HuH-7.5 (cell line): ENCODE measurements around the gene UNKL.
A peak's percentile ranks its signal among the peaks of the same experiment; 100 is the strongest.

Experiments used
- DNase-seq: peaks from one replicate; pipeline ENCODE4 v3.0.0; 2011; ENCODE audit warnings: low spot score

The UNKL gene

GRCh38 chr16:1431497-1432270 is 17.2 kb upstream of the UNKL start:
- DNase-seq = no peak

- DNase-seq = peak; percentile 94
These were observed 16.4 kb upstream of the UNKL start, which contains the start of gene PERCC1 for GRCh38 chr16:1430759-1431496. Gene PERCC1, plus strand, starts transcription at chr16:1431078. Its CDS starts 1,516 bp downstream, at chr16:1432594.

GRCh38 chr16:1430214-1430758 is 15.8 kb upstream of the UNKL start:
- DNase-seq = peak; percentile 39

GRCh38 chr16:1429631-1430030 is 15.1 kb upstream of the UNKL start:
- DNase-seq = no peak

GRCh38 chr16:1429012-1429411 is 14.5 kb upstream of the UNKL start:
- no peak for DNase-seq

GRCh38 chr16:1428511-1428910 is 14.0 kb upstream of the UNKL start:
- DNase-seq = peak; percentile 3

- DNase-seq = peak; percentile 8
These were observed 13.3 kb upstream of the UNKL start for GRCh38 chr16:1427473-1428461.

- peak; percentile 18 for DNase-seq
These were observed 12.4 kb upstream of the UNKL start for GRCh38 chr16:1426734-1427471.

- DNase-seq = no peak
These were observed 11.3 kb upstream of the UNKL start for GRCh38 chr16:1425616-1426370.

- DNase-seq = peak; percentile 6
These were observed 9.5 kb upstream of the UNKL start for GRCh38 chr16:1424028-1424427.

- no peak for DNase-seq
These were observed 7.6 kb upstream of the UNKL start for GRCh38 chr16:1422076-1422475.

- DNase-seq = no peak
These were observed 5.6 kb upstream of the UNKL start for GRCh38 chr16:1420111-1420539.

- DNase-seq = no peak
These were observed 2.0 kb upstream of the UNKL start for GRCh38 chr16:1416521-1416941.

GRCh38 chr16:1413684-1414531 is 596 bp downstream of the UNKL start:
- peak; percentile 81 for DNase-seq

GRCh38 chr16:1412847-1413246 is 1.7 kb downstream of the UNKL start:
- DNase-seq = no peak

- peak; percentile 75 for DNase-seq
These were observed 6.2 kb downstream of the UNKL start for GRCh38 chr16:1408171-1408837.

GRCh38 chr16:1407753-1408152 is 6.8 kb downstream of the UNKL start:
- DNase-seq = no peak

GRCh38 chr16:1403733-1404132 is 10.8 kb downstream of the UNKL start:
- no peak for DNase-seq

GRCh38 chr16:1403036-1403435 is 11.5 kb downstream of the UNKL start:
- no peak for DNase-seq
